ENCODE measurements around the gene LRRC57.
A peak's percentile ranks its signal among the peaks of the same experiment; 100 is the strongest.

The LRRC57 gene

DNA sequence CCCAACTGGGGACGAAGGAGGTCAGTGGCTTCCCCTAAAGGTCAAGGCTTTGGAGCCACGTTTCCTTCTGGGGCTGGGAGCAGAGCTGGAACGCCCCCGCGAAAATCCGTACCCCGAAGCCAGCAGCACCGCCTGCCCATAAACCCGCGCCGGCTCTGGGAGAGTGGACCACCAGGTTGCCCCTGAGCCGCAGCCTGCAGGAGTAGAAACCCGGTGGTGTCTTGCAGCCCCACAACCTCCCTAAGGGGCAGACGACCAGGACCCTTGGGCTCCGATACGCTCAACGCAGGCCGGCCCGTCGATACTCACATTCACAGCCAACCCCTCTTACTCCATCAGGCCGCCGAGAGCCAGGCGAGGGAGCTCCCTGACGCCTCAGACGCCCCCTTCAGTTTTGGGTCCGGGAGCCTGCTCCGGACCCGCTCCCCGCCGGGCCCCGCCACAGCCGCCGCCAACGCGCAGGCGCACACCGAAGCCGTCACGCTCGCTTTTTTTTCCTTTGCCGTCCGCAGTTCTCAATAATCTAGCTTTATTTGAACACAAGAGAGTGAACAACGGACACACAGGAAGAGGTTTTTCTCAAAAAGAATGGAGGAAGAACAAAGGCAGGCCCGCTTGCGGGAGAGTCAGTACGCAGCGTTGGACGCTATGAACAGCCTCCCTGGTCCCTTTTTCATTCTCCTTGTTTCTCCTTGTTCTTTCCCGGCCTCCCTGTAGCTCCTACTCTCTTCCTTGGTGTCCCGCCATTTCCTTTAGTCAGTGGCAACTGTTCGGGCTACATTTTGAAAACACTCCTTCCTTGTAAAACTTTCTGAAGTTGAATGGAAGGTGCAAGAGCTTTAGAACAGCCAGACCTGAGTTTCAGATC lies 57.7 kb downstream of the LRRC57 start, which contains the start of gene ZNF106:
Gene ZNF106 (minus strand): TSS at position 471 of the 868 bp plus-strand sequence. CDS start 18,852 bp downstream, outside the sequence.
- DNase-seq: peak; percentile 94

DNA sequence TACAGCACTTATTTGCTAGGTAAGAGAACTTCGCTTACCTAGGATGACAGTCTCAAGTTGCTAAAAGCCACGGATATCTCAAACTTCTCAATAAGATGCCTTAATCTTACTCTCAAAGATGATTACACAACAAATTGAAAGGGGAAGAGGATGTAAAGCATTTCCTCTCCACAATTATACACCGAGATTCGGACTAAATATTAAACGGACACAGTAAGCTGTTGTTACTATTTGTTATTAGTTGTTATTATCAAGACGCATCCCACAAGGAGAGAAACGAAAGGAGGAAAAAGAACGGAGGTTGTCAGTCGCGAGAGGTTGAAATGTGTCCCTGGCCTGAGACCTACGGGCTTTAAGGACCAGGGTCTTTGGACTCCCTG lies 58.3 kb downstream of the LRRC57 start:
- peak; percentile 62 for DNase-seq

All from OCI-M1 (cell line).